A549 (cell line): ENCODE results near the gene SMG6. TPM values are rescaled to one million over a fixed set of nuclear protein-coding genes. Genes with fewer than 3 reads are reported as not detected.
A peak's percentile ranks its signal among the peaks of the same experiment; 100 is the strongest.

ENCODE experiments used
- ATAC-seq, 2 experiments: fragments of 200-7000 bp in 1 of 2; fragments of >200 bp in 1 of 2; cut with Nextera tagmentation in 1 of 2; cut with Tn5 transposase in 1 of 2; 3 replicates each; pipeline versions ENCODE4 v1.8.0 to v1.9.1; 2018 to 2020; ENCODE audit warnings: mild to moderate bottlenecking in 1 of 2, moderate library complexity in 1 of 2
- CTCF ChIA-PET: fragments of 300-600 bp; sonication (Branson Sonifier 250); formaldehyde crosslinking; extraction: SDS; loops from one replicate; lab custom pipeline; 2021; ENCODE audit warnings: antibody characterized with exemption, inconsistent platforms; lab: Yijun Ruan, JAX
- POLR2A ChIA-PET: fragments of 350-600 bp; formaldehyde crosslinking; extraction: SDS; loops from one replicate; lab custom pipeline; 2021; ENCODE audit warnings: antibody characterized with exemption, inconsistent platforms; lab: Yijun Ruan, JAX
- DNase-seq, 2 experiments: peaks; one replicate each; pipeline versions ENCODE4 v3.0.0 to v3.0.0-alpha.2; 2011 to 2016; ENCODE audit warnings: low read depth in 1 of 2, low spot score in 1 of 2
- FAIRE-seq: peaks from 2 replicates; lab custom pipeline; 2011; peaks lifted over from hg19 to GRCh38; lab: Jason Lieb, UNC
- H3K27ac ChIP-seq, 2 experiments: fragments of >200 bp; sonication (Bioruptor Twin); formaldehyde crosslinking; 3 replicates each; pipeline ENCODE4 v1.5.1; 2016 to 2017
- H3K4me1 ChIP-seq: fragments of >200 bp; sonication (Bioruptor Twin); formaldehyde crosslinking; 3 replicates; pipeline ENCODE4 v1.6.1; 2016
- H3K4me2 ChIP-seq: fragments of >200 bp; sonication (Bioruptor Twin); formaldehyde crosslinking; 3 replicates; pipeline ENCODE4 v1.6.1; 2016
- H3K4me3 ChIP-seq: fragments of >200 bp; sonication (Bioruptor Twin); formaldehyde crosslinking; 3 replicates; pipeline ENCODE4 v1.5.1; 2016
- H3K9me3 ChIP-seq: fragments of >200 bp; sonication (Bioruptor Twin); formaldehyde crosslinking; 3 replicates; pipeline ENCODE4 v1.6.1; 2016
- CBX2 ChIP-seq: fragments of 200-600 bp; sonication (generic); IDR thresholded peaks from 2 replicates; pipeline ENCODE4 v1.6.1; 2016; ENCODE audit warnings: low read depth, mild to moderate bottlenecking, borderline replicate concordance
- EHMT2 ChIP-seq: fragments of 200-600 bp; sonication (generic); IDR thresholded peaks from 2 replicates; pipeline ENCODE4 v1.6.1; 2016; ENCODE audit warnings: antibody characterized with exemption, low read depth, mild to moderate bottlenecking, moderate library complexity
- FOSL2 ChIP-seq, 2 experiments: fragments of 450-650 bp in 1 of 2; fragments of >200 bp in 1 of 2; sonication (Bioruptor Twin) in 1 of 2; formaldehyde crosslinking; IDR thresholded peaks; 2 replicates each; pipeline versions ENCODE4 v1.5.0 to v1.6.1; 2016 to 2020; ENCODE audit warnings: mild to moderate bottlenecking in 1 of 2, moderate library complexity in 1 of 2
- FOXS1 ChIP-seq: fragments of 250-450 bp; sonication (Bioruptor Pico); IDR thresholded peaks from 2 replicates; pipeline ENCODE4 v1.5.0; 2020; ENCODE audit warnings: mild to moderate bottlenecking, moderate library complexity
- HOXA7 ChIP-seq: fragments of 250-450 bp; sonication (Bioruptor Pico); IDR thresholded peaks from 2 replicates; pipeline ENCODE4 v1.5.0; 2020; ENCODE audit warnings: mild to moderate bottlenecking, moderate library complexity
- HOXB5 ChIP-seq: fragments of 250-450 bp; sonication (Bioruptor Pico); IDR thresholded peaks from 2 replicates; pipeline ENCODE4 v1.5.0; 2020; ENCODE audit warnings: mild to moderate bottlenecking, moderate library complexity
- JUN ChIP-seq, 2 experiments: fragments of >200 bp; sonication (Bioruptor Twin); formaldehyde crosslinking; IDR thresholded peaks; 2 replicates in 1 of 2; 3 replicates in 1 of 2; pipeline ENCODE4 v1.6.1; 2016 to 2017
- KDM1A ChIP-seq: fragments of 200-600 bp; sonication (generic); IDR thresholded peaks from 2 replicates; pipeline ENCODE4 v1.6.1; 2016; ENCODE audit warnings: low read depth, mild to moderate bottlenecking
- MAFK ChIP-seq: fragments of 450-650 bp; IDR thresholded peaks from 2 replicates; pipeline ENCODE4 v1.6.1; 2014; ENCODE audit not compliant: partially characterized antibody
- NPAS2 ChIP-seq: fragments of 250-450 bp; sonication (Bioruptor Pico); IDR thresholded peaks from 2 replicates; pipeline ENCODE4 v1.8.0; 2022; ENCODE audit warnings: mild to moderate bottlenecking, moderate library complexity, borderline replicate concordance
- PHF8 ChIP-seq: fragments of 200-600 bp; sonication (generic); IDR thresholded peaks from 2 replicates; pipeline ENCODE4 v1.6.1; 2016; ENCODE audit warnings: low read depth, mild to moderate bottlenecking, antibody characterized with exemption, moderate library complexity, borderline replicate concordance
- POLR2A ChIP-seq: IDR thresholded peaks from 2 replicates; pipeline ENCODE4 v1.6.1; 2012; ENCODE audit warnings: mild to moderate bottlenecking, low read length
- RAD21 ChIP-seq, 2 experiments: fragments of >200 bp in 1 of 2; sonication (Bioruptor Twin) in 1 of 2; formaldehyde crosslinking in 1 of 2; IDR thresholded peaks in 1 of 2; conservative IDR thresholded peaks in 1 of 2; 2 replicates in 1 of 2; 3 replicates in 1 of 2; pipeline ENCODE4 v1.6.1; 2012 to 2018; ENCODE audit warnings: inconsistent platforms in 1 of 2
- RARB ChIP-seq: fragments of 250-450 bp; sonication (Bioruptor Pico); IDR thresholded peaks from 2 replicates; pipeline ENCODE4 v1.8.0; 2021; ENCODE audit warnings: mild to moderate bottlenecking, moderate library complexity
- ZFP36 ChIP-seq: fragments of 450-650 bp; IDR thresholded peaks from 2 replicates; pipeline ENCODE4 v1.6.1; 2014; ENCODE audit warnings: borderline replicate concordance; ENCODE audit not compliant: partially characterized antibody
- WGBS: methylation state at CpG from one replicate; pipeline ENCODE4 v1.1.6; 2017; ENCODE audit errors: missing lambda C conversion rate; 5-methylcytosine and 5-hydroxymethylcytosine counted together
- polyA plus RNA-seq, 4 experiments: library from polyadenylated mRNA; depleted of rRNA in 3 of 4; stranded (reverse); fragments of >200 nt; fragmentation: RNase III in 1 of 4; extraction: RNeasy Plus Mini Kit Qiagen cat#74134 plus additional on column Dnase treatment in 1 of 4; gene quantifications; 2 replicates in 3 of 4; 3 replicates in 1 of 4; pipeline ENCODE4 v1.2.3, GENCODE V29; 2011 to 2017
- TF ChIP-seq, protein P1 (sequence below): IDR thresholded peaks from 2 replicates; pipeline ENCODE4 v1.6.1; 2012; ENCODE audit warnings: low read depth, borderline replicate concordance
- TF ChIP-seq, protein P2 (sequence below): fragments of 450-650 bp; IDR thresholded peaks from 2 replicates; pipeline ENCODE4 v1.6.1; 2014; ENCODE audit warnings: antibody characterized with exemption
- TF ChIP-seq, protein P3 (sequence below): fragments of >200 bp; sonication (Bioruptor Twin); formaldehyde crosslinking; IDR thresholded peaks from 2 replicates; pipeline ENCODE4 v1.6.1; 2016
- TF ChIP-seq, protein P4 (sequence below): fragments of >200 bp; sonication (Bioruptor Twin); formaldehyde crosslinking; IDR thresholded peaks from 3 replicates; pipeline ENCODE4 v1.6.1; 2016
- TF ChIP-seq, protein P5 (sequence below): fragments of >200 bp; sonication (Bioruptor Twin); formaldehyde crosslinking; IDR thresholded peaks from 3 replicates; pipeline ENCODE4 v1.5.1; 2016

The SMG6 gene
- polyA plus RNA-seq, 2 of the 4 experiments (the other 2 are of a cell fraction): 4.7 to 17.0 TPM

DNA sequence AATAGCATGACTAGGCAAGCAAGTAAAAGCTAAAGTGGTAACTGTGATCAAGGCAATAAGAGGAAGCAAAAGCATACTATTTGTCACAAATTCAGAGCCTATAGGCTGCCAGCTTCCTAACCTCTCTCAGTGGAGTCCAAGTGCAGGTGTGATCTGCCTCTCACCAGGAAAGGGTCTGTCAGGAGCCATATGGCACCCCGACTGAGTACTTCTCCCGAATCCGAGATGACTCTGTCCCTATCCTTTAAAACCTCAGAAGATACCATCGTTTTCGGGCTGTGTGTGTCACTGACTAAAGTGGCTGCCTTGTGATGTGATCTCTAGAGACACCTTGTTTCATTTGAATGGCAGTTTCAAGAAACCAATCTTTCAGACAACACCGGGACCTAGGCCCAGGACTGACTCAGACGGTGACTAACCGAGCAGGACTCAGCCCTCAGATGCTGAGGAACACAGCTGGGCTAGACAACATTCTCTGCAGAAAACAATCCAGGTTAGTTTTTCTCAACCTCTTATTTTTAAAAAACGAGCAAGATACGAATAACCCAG is 63.6 kb downstream of the SMG6 start:
- Histone ChIP-seq H3K4me1 (peaks cover 18% of the 10 kb centered on the region), H3K9me3 (no peaks in the 10 kb centered on the region), H3K27ac (peak overlapping the region in 1 of 2 experiments; percentile 47; a peak in 1 of 6 replicates), H3K4me3 (no peak overlapping the region), H3K4me2 (no peak overlapping the region; the same call in 2 of the 3 replicates)
- DNase-seq (peak; percentile 34 to 50), FAIRE-seq (no peak), ATAC-seq (peak; percentile 61 to 70; a peak in 4 of 6 replicates)
- ChIA-PET CTCF (interaction anchor here (0.6 to 2.5 kb wide), 6 partner anchors 8 to 186 kb away, joined by 3 to 31 read pairs (median 6); partner anchors contain the start of gene HIC1), POLR2A (interaction anchor here (0.6 to 1.0 kb wide), 2 partner anchors 64 to 98 kb away, joined by 6 to 12 read pairs; partner anchors contain the start of genes SMG6 and SRR)
- 45% methylated on average over 10 of the region's 10 CpGs for WGBS
- TF ChIP-seq POLR2A (no peak), JUN (IDR thresholded peaks at IDR 0.05) (no peak), FOSL2 (IDR thresholded peaks at IDR 0.05) (no peak), FOSL2 (CRISPR knock-in tag; IDR thresholded peaks at IDR 0.05) (peak; percentile 32; the same call in 1 of the 2 replicates)
- TF ChIP-seq, protein P1, sequence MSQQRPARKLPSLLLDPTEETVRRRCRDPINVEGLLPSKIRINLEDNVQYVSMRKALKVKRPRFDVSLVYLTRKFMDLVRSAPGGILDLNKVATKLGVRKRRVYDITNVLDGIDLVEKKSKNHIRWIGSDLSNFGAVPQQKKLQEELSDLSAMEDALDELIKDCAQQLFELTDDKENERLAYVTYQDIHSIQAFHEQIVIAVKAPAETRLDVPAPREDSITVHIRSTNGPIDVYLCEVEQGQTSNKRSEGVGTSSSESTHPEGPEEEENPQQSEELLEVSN: no peak
- TF ChIP-seq, all 56 proteins: peak for 1

DNA sequence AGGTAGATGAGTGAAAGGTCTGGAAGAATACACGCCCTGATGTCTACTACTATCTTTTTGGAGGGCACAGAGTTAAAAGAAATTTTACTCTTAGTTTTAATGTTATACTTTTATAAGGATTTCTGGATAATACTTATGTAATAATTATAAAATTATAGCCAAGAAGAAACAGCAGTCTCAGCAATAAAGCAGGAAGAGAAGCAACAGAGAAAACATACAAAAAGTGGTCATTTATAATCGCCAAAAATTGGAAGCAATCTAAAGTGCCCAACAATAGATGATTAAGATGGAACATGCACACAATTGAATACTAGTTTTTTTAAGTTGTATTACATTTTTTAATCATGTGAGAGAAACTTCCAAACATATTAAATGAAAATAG is 64.4 kb downstream of the SMG6 start:
- ATAC-seq (no peak), FAIRE-seq (peak; percentile 81), DNase-seq (no peak)
- Histone ChIP-seq H3K4me3 (no peak overlapping the region), H3K9me3 (no peaks in the 10 kb centered on the region), H3K4me1 (peaks cover 13% of the 10 kb centered on the region), H3K4me2 (no peak overlapping the region), H3K27ac (no peak overlapping the region)
- ChIA-PET POLR2A (no interaction called here), CTCF (interaction anchor here (0.6 to 3.7 kb wide), 4 partner anchors 44 to 185 kb away, joined by 3 to 34 read pairs (median 19); partner anchors contain the start of gene HIC1)
- 88% methylated on average over 2 of the region's 2 CpGs for WGBS
- TF ChIP-seq HOXB5 (CRISPR knock-in tag) (no peak), MAFK (peak; percentile 49), CBX2 (no peak), KDM1A (no peak), FOXS1 (no peak), HOXA7 (CRISPR knock-in tag) (no peak)
- TF ChIP-seq, all 56 proteins: peak for 1

DNA sequence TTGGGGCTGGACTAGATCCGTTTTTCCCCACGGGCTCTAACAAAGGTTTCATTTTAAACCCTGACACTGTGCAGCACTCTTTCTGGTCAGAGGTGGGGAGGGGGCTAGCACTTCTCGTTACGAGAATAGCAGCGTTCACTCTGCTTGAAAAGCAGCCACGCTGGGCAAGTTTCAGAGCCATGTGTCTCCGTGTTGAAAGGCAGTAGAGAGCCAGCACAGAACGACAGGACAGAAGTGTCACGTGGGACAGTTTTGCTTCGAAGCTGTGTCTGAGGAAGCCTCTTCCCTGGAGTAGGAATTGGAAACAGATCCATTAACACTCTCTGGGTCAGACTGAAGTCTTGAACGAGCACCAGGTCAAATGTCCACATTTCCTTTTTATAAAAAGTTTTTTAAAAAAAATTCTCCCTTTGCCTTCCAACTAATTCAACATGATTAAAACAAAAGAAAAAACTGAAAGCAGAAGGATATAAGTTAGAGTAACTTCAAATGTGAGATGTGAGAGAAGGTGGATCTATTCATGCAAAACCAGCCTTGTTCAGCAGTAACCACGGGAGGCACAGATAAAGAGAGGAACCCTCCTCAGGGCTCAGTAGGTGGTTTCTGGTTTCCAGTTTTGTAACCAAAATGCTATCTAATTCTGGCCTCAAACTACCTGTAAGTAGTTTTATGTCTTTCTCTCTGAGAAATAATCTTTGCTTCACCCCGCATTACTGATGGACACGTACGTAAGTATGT is 65.0 kb downstream of the SMG6 start:
- ATAC-seq (no peak), DNase-seq (no peak), FAIRE-seq (no peak)
- POLR2A ChIA-PET: no interaction called here
- no peak for TF ChIP-seq RARB (CRISPR knock-in tag)
- TF ChIP-seq, protein P2, sequence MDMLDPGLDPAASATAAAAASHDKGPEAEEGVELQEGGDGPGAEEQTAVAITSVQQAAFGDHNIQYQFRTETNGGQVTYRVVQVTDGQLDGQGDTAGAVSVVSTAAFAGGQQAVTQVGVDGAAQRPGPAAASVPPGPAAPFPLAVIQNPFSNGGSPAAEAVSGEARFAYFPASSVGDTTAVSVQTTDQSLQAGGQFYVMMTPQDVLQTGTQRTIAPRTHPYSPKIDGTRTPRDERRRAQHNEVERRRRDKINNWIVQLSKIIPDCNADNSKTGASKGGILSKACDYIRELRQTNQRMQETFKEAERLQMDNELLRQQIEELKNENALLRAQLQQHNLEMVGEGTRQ: no peak
- TF ChIP-seq, protein P3, sequence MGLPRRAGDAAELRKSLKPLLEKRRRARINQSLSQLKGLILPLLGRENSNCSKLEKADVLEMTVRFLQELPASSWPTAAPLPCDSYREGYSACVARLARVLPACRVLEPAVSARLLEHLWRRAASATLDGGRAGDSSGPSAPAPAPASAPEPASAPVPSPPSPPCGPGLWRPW: no peak
- TF ChIP-seq EHMT2: no peak
- TF ChIP-seq PHF8: no peak
- no peak for TF ChIP-seq RAD21 (conservative IDR thresholded peaks at IDR 0.05 in 1 of 2, IDR thresholded peaks at IDR 0.05 in 1 of 2)
- no peak for TF ChIP-seq NPAS2
- TF ChIP-seq, protein P4, sequence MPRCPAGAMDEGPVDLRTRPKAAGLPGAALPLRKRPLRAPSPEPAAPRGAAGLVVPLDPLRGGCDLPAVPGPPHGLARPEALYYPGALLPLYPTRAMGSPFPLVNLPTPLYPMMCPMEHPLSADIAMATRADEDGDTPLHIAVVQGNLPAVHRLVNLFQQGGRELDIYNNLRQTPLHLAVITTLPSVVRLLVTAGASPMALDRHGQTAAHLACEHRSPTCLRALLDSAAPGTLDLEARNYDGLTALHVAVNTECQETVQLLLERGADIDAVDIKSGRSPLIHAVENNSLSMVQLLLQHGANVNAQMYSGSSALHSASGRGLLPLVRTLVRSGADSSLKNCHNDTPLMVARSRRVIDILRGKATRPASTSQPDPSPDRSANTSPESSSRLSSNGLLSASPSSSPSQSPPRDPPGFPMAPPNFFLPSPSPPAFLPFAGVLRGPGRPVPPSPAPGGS: no peak
- TF ChIP-seq CBX2: no peak
- TF ChIP-seq, protein P5, sequence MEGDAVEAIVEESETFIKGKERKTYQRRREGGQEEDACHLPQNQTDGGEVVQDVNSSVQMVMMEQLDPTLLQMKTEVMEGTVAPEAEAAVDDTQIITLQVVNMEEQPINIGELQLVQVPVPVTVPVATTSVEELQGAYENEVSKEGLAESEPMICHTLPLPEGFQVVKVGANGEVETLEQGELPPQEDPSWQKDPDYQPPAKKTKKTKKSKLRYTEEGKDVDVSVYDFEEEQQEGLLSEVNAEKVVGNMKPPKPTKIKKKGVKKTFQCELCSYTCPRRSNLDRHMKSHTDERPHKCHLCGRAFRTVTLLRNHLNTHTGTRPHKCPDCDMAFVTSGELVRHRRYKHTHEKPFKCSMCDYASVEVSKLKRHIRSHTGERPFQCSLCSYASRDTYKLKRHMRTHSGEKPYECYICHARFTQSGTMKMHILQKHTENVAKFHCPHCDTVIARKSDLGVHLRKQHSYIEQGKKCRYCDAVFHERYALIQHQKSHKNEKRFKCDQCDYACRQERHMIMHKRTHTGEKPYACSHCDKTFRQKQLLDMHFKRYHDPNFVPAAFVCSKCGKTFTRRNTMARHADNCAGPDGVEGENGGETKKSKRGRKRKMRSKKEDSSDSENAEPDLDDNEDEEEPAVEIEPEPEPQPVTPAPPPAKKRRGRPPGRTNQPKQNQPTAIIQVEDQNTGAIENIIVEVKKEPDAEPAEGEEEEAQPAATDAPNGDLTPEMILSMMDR: no peak
- TF ChIP-seq ZFP36: no peak
- TF ChIP-seq JUN (IDR thresholded peaks at IDR 0.05): no peak
- Histone ChIP-seq H3K4me3 (no peak overlapping the region), H3K4me1 (peaks cover 13% of the 10 kb centered on the region), H3K4me2 (no peak overlapping the region), H3K9me3 (no peaks in the 10 kb centered on the region), H3K27ac (no peak overlapping the region)
- WGBS: 92% methylated on average over 15 of the region's 15 CpGs
- CTCF ChIA-PET: interaction anchor here (0.6 to 3.7 kb wide), 5 partner anchors 15 to 184 kb away, joined by 3 to 34 read pairs (median 4); partner anchors contain the start of gene HIC1
